Measurements from ENCODE around the gene SLC4A8.

SLC4A8 gene

GRCh38 chr12:51443573-51443972 lies 18.9 kb downstream of the SLC4A8 start:
- TF ChIP-seq, protein P1, sequence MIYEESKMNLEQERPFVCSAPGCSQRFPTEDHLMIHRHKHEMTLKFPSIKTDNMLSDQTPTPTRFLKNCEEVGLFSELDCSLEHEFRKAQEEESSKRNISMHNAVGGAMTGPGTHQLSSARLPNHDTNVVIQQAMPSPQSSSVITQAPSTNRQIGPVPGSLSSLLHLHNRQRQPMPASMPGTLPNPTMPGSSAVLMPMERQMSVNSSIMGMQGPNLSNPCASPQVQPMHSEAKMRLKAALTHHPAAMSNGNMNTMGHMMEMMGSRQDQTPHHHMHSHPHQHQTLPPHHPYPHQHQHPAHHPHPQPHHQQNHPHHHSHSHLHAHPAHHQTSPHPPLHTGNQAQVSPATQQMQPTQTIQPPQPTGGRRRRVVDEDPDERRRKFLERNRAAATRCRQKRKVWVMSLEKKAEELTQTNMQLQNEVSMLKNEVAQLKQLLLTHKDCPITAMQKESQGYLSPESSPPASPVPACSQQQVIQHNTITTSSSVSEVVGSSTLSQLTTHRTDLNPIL (CRISPR knock-in tag; IDR thresholded peaks at IDR 0.05; ENCODE audit: low read depth) = no peak
- no peak for TF ChIP-seq TOX (CRISPR knock-in tag; IDR thresholded peaks at IDR 0.05; ENCODE audit: borderline replicate concordance)
- TF ChIP-seq SNAI2 (CRISPR knock-in tag; IDR thresholded peaks at IDR 0.05) = no peak
- no peak for TF ChIP-seq CSDC2 (CRISPR knock-in tag; IDR thresholded peaks at IDR 0.05)
- no peak for TF ChIP-seq OSR1 (CRISPR knock-in tag; IDR thresholded peaks at IDR 0.05)
- TF ChIP-seq ZNF70 (CRISPR knock-in tag; IDR thresholded peaks at IDR 0.05) = no peak
- TF ChIP-seq, protein P2, sequence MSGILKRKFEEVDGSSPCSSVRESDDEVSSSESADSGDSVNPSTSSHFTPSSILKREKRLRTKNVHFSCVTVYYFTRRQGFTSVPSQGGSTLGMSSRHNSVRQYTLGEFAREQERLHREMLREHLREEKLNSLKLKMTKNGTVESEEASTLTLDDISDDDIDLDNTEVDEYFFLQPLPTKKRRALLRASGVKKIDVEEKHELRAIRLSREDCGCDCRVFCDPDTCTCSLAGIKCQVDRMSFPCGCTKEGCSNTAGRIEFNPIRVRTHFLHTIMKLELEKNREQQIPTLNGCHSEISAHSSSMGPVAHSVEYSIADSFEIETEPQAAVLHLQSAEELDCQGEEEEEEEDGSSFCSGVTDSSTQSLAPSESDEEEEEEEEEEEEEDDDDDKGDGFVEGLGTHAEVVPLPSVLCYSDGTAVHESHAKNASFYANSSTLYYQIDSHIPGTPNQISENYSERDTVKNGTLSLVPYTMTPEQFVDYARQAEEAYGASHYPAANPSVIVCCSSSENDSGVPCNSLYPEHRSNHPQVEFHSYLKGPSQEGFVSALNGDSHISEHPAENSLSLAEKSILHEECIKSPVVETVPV (CRISPR knock-in tag; IDR thresholded peaks at IDR 0.05) = no peak
- TF ChIP-seq ZNF8 (CRISPR knock-in tag; IDR thresholded peaks at IDR 0.05) = no peak
- TF ChIP-seq ESRRG (CRISPR knock-in tag; IDR thresholded peaks at IDR 0.05) = no peak
- TF ChIP-seq, protein P3, sequence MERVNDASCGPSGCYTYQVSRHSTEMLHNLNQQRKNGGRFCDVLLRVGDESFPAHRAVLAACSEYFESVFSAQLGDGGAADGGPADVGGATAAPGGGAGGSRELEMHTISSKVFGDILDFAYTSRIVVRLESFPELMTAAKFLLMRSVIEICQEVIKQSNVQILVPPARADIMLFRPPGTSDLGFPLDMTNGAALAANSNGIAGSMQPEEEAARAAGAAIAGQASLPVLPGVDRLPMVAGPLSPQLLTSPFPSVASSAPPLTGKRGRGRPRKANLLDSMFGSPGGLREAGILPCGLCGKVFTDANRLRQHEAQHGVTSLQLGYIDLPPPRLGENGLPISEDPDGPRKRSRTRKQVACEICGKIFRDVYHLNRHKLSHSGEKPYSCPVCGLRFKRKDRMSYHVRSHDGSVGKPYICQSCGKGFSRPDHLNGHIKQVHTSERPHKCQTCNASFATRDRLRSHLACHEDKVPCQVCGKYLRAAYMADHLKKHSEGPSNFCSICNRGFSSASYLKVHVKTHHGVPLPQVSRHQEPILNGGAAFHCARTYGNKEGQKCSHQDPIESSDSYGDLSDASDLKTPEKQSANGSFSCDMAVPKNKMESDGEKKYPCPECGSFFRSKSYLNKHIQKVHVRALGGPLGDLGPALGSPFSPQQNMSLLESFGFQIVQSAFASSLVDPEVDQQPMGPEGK (CRISPR knock-in tag; IDR thresholded peaks at IDR 0.05; ENCODE audit: borderline replicate concordance) = no peak
- TF ChIP-seq GLIS3 (CRISPR knock-in tag; IDR thresholded peaks at IDR 0.05) = no peak
- TF ChIP-seq ZNF565 (CRISPR knock-in tag; conservative IDR thresholded peaks at IDR 0.05; ENCODE audit: low read depth) = no peak
- no peak for ATAC-seq

GRCh38 chr12:51448618-51449256 lies 24.1 kb downstream of the SLC4A8 start:
- no peak for TF ChIP-seq OSR1 (CRISPR knock-in tag; IDR thresholded peaks at IDR 0.05)
- TF ChIP-seq ZFP3 (CRISPR knock-in tag; IDR thresholded peaks at IDR 0.05) = no peak
- TF ChIP-seq CSDC2 (CRISPR knock-in tag; IDR thresholded peaks at IDR 0.05) = no peak
- TF ChIP-seq ZFP30 (CRISPR knock-in tag; IDR thresholded peaks at IDR 0.05) = no peak
- no peak for ATAC-seq

DNA sequence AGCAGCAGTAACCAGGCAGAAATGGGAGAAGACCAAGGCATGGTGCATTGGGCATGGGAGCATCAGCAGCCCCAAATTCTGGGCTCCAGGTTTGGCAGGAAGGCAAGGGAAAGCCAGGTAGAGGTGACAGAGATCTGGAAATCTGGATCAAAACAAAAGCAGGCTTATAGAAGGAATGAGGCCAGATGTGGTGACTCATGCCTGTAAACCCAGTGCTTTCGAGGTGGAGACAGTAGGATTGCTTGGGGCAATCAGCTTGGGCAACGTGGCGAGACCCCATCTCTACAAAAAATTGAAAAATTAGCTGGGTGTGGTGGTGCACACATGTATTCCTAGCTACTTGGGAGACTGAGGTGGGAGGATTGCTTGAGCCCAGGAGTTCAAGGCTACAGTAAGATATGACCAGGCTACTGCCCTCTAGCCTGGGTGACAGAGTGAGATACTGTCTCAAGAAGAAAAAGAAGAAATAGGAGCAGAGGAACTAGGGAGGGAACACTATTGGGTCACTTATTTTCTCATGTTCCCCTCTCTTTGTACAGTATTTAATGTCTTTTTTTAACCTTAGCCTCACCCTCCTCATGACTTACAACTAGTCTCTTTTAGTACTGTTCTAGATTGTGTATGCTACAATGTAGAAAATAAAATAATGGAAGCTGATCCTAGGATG lies 25.1 kb downstream of the SLC4A8 start:
- no peak for ATAC-seq
- TF ChIP-seq ZC3H10 (CRISPR knock-in tag; IDR thresholded peaks at IDR 0.05) = no peak

DNA sequence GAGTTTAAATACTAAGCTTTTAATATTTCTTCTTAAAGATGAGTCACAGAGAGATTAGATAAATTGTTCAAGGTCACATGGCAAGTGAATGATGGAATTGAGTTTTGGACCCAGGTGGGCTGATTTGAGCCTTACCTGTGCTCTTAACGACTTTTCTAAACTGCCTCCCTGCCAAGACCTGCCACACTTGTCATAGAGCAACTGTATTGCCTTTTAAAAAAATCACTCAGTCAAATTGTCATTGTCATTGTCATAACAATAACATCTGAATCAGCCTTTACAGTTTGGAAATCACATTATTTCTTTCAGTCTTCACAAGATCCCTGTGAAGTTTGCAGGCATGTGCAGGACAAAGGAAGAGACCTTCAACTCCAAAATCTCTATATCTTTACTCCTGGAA lies 25.7 kb downstream of the SLC4A8 start:
- TF ChIP-seq ZC3H10 (CRISPR knock-in tag; IDR thresholded peaks at IDR 0.05) (no peak), ZFP30 (CRISPR knock-in tag; IDR thresholded peaks at IDR 0.05) (no peak), PPARA (CRISPR knock-in tag; IDR thresholded peaks at IDR 0.05; ENCODE audit: borderline replicate concordance) (no peak), CSDC2 (CRISPR knock-in tag; IDR thresholded peaks at IDR 0.05) (no peak), ARNTL (CRISPR knock-in tag; IDR thresholded peaks at IDR 0.05; ENCODE audit: borderline replicate concordance, low read depth) (no peak), OSR1 (CRISPR knock-in tag; IDR thresholded peaks at IDR 0.05) (no peak), ISL1 (CRISPR knock-in tag; IDR thresholded peaks at IDR 0.05) (no peak)
- TF ChIP-seq, protein P1 (CRISPR knock-in tag; IDR thresholded peaks at IDR 0.05; ENCODE audit: low read depth) = no peak
- no peak for ATAC-seq

GRCh38 chr12:51450806-51451205 lies 26.2 kb downstream of the SLC4A8 start:
- ATAC-seq = no peak
- TF ChIP-seq, protein P4, sequence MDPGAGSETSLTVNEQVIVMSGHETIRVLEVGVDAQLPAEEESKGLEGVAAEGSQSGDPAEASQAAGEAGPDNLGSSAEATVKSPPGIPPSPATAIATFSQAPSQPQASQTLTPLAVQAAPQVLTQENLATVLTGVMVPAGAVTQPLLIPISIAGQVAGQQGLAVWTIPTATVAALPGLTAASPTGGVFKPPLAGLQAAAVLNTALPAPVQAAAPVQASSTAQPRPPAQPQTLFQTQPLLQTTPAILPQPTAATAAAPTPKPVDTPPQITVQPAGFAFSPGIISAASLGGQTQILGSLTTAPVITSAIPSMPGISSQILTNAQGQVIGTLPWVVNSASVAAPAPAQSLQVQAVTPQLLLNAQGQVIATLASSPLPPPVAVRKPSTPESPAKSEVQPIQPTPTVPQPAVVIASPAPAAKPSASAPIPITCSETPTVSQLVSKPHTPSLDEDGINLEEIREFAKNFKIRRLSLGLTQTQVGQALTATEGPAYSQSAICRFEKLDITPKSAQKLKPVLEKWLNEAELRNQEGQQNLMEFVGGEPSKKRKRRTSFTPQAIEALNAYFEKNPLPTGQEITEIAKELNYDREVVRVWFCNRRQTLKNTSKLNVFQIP (CRISPR knock-in tag; IDR thresholded peaks at IDR 0.05; ENCODE audit: borderline replicate concordance, low read depth) = no peak
- no peak for TF ChIP-seq ZC3H10 (CRISPR knock-in tag; IDR thresholded peaks at IDR 0.05)
- TF ChIP-seq ZNF8 (CRISPR knock-in tag; IDR thresholded peaks at IDR 0.05) = no peak
- TF ChIP-seq ARNTL (CRISPR knock-in tag; IDR thresholded peaks at IDR 0.05; ENCODE audit: borderline replicate concordance, low read depth) = no peak
- no peak for TF ChIP-seq CSDC2 (CRISPR knock-in tag; IDR thresholded peaks at IDR 0.05)
- no peak for TF ChIP-seq TCF4 (CRISPR knock-in tag; IDR thresholded peaks at IDR 0.05; ENCODE audit: borderline replicate concordance)
- no peak for TF ChIP-seq GLIS3 (CRISPR knock-in tag; IDR thresholded peaks at IDR 0.05)
- TF ChIP-seq SNAI2 (CRISPR knock-in tag; IDR thresholded peaks at IDR 0.05) = no peak
- TF ChIP-seq, protein P3 (CRISPR knock-in tag; IDR thresholded peaks at IDR 0.05; ENCODE audit: borderline replicate concordance) = no peak
- TF ChIP-seq, protein P2 (CRISPR knock-in tag; IDR thresholded peaks at IDR 0.05) = no peak
- no peak for TF ChIP-seq TOX (CRISPR knock-in tag; IDR thresholded peaks at IDR 0.05; ENCODE audit: borderline replicate concordance)
- no peak for TF ChIP-seq ISL1 (CRISPR knock-in tag; IDR thresholded peaks at IDR 0.05)
